KMS-11 (cell line): ENCODE data around the gene VASH2.

ENCODE experiments used
- H2AFZ ChIP-seq: fragments of 200-600 bp; sonication (generic); 2 replicates; pipeline ENCODE4 v1.6.1; 2016; ENCODE audit warnings: antibody characterized with exemption, mixed run types, low read depth
- H3K27ac ChIP-seq: fragments of 200-600 bp; sonication (generic); 2 replicates; pipeline ENCODE4 v1.6.1; 2016; ENCODE audit warnings: mild to moderate bottlenecking, mixed run types
- H3K27me3 ChIP-seq: fragments of 200-600 bp; sonication (generic); 2 replicates; pipeline ENCODE4 v1.6.1; 2017; ENCODE audit warnings: mild to moderate bottlenecking, low read depth, mixed run types, moderate library complexity; ENCODE audit not compliant: insufficient read depth
- H3K36me3 ChIP-seq: fragments of 200-600 bp; sonication (generic); 2 replicates; pipeline ENCODE4 v1.6.1; 2017; ENCODE audit warnings: mild to moderate bottlenecking, mixed run types; ENCODE audit not compliant: insufficient read depth
- H3K4me1 ChIP-seq: fragments of 200-600 bp; sonication (generic); 2 replicates; pipeline ENCODE4 v1.6.1; 2016; ENCODE audit warnings: mild to moderate bottlenecking, low read depth, mixed run types; ENCODE audit not compliant: poor library complexity, severe bottlenecking
- H3K4me2 ChIP-seq: fragments of 200-600 bp; sonication (generic); 2 replicates; pipeline ENCODE4 v1.7.0; 2016; ENCODE audit warnings: mild to moderate bottlenecking, mixed run types
- H3K4me3 ChIP-seq: fragments of 200-600 bp; sonication (generic); IDR thresholded peaks from 2 replicates; pipeline ENCODE4 v1.6.1; 2017; ENCODE audit warnings: low read depth, low read length, mixed read lengths; ENCODE audit not compliant: insufficient read depth
- H3K79me2 ChIP-seq: fragments of 200-600 bp; sonication (generic); 2 replicates; pipeline ENCODE4 v1.6.1; 2016; ENCODE audit warnings: low read depth, mixed run types; ENCODE audit not compliant: insufficient read depth
- H3K9ac ChIP-seq: fragments of 200-600 bp; sonication (generic); 2 replicates; pipeline ENCODE4 v1.6.1; 2016; ENCODE audit warnings: mild to moderate bottlenecking, mixed run types
- H4K20me1 ChIP-seq: fragments of 200-600 bp; sonication (generic); 2 replicates; pipeline ENCODE4 v1.6.1; 2016; ENCODE audit warnings: mild to moderate bottlenecking, mixed run types; ENCODE audit not compliant: insufficient read depth
- TF ChIP-seq, protein P1 (sequence below): fragments of 200-600 bp; sonication (generic); conservative IDR thresholded peaks from 2 replicates; pipeline ENCODE4 v1.6.1; 2017; ENCODE audit warnings: low read depth, mild to moderate bottlenecking, antibody characterized with exemption, low read length, moderate library complexity, mixed read lengths

Gene VASH2

DNA sequence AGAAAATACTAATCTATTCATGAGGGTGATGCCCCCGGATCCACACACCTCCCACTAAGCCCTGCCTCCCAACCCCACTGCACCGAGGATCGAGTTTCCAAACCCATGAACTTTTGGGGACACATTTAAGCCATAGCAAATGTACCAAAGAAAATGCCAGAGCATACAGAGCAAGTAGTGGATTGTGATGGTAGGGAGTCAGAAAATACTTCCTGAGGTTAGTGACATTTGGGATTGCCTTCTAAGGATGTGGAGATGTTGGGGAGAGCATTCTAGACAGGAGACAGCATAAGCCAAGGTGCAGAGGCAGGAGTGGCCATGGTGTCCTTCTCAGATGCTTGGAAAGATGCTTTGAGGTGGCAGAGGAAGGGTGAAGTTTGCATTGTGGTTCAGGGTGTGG is 33.1 kb downstream of the VASH2 start:
- no peak overlapping the region for H3K4me3 ChIP-seq
- no peak overlapping the region for H2AFZ ChIP-seq
- H3K4me1 ChIP-seq: no peaks in the 10 kb centered on the region
- no peaks in the 10 kb centered on the region for H3K79me2 ChIP-seq
- H4K20me1 ChIP-seq: no peaks in the 10 kb centered on the region
- H3K4me2 ChIP-seq: no peak overlapping the region
- no peak overlapping the region for H3K27ac ChIP-seq
- TF ChIP-seq, protein P1, sequence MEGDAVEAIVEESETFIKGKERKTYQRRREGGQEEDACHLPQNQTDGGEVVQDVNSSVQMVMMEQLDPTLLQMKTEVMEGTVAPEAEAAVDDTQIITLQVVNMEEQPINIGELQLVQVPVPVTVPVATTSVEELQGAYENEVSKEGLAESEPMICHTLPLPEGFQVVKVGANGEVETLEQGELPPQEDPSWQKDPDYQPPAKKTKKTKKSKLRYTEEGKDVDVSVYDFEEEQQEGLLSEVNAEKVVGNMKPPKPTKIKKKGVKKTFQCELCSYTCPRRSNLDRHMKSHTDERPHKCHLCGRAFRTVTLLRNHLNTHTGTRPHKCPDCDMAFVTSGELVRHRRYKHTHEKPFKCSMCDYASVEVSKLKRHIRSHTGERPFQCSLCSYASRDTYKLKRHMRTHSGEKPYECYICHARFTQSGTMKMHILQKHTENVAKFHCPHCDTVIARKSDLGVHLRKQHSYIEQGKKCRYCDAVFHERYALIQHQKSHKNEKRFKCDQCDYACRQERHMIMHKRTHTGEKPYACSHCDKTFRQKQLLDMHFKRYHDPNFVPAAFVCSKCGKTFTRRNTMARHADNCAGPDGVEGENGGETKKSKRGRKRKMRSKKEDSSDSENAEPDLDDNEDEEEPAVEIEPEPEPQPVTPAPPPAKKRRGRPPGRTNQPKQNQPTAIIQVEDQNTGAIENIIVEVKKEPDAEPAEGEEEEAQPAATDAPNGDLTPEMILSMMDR: no peak
- no peak overlapping the region for H3K9ac ChIP-seq
- H3K36me3 ChIP-seq: no peaks in the 10 kb centered on the region
- no peaks in the 10 kb centered on the region for H3K27me3 ChIP-seq

DNA sequence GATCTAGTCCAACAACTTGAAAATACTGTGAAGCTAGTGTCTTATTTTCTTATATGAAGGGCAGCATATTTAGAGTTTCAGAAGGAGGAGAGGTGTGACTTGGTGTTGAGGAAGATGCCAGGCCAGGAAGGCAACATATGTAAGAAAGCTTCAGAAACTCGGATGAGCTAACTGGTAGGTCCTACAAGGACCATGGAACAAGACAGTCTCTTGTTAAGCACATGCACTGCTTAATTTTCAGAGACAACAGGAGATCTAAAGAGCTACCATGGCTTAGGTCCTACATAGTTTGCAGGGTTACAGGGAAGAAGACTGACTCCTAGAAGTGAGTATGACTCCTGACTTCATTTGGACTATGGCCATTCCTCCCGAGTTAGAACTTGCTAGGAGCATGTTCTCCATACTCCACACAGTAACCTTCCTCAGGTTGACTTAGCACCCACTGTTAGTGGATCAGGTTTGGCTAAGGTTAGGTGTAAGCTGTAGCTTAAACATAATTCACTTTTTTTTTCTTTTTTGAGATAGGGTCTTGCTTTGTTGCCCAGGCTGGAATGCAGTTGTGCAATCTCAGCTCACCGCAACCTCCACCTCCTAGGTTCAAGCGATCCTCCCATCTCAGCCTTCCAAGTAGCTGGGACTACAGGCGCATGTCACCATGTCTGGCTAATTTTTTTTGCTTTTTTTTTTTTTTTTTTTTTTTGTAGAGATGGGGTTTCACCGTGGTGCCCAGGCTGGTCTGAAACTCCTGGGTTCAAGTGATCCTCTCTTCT is 34.4 kb downstream of the VASH2 start:
- H3K9ac ChIP-seq: no peak overlapping the region
- no peak overlapping the region for H3K27ac ChIP-seq
- no peaks in the 10 kb centered on the region for H3K4me1 ChIP-seq
- no peaks in the 10 kb centered on the region for H3K79me2 ChIP-seq
- TF ChIP-seq, protein P1: no peak
- H3K27me3 ChIP-seq: no peaks in the 10 kb centered on the region
- H2AFZ ChIP-seq: no peak overlapping the region
- H3K36me3 ChIP-seq: no peaks in the 10 kb centered on the region
- H4K20me1 ChIP-seq: no peaks in the 10 kb centered on the region
- no peak overlapping the region for H3K4me3 ChIP-seq
- H3K4me2 ChIP-seq: no peak overlapping the region

DNA sequence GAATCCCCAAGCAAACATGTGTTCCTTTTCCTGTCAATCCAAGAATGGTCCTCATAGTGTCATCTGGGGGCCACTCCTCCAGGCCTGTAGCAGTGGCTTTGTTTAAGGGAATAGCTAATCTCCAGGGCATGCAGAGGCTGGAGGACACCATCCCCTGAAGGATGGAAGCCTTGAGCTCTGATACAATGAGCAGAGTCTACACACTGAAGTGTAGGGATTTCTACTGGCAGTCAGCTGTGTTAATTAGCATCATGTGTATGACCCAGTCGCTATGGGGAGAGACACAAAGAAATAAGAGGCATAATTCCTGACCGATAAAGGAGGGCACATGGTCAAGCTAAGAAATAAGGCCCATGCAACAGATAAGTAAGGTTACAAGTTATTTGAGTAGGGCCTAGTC is 36.2 kb downstream of the VASH2 start:
- no peaks in the 10 kb centered on the region for H3K4me1 ChIP-seq
- TF ChIP-seq, protein P1: no peak
- H3K79me2 ChIP-seq: no peaks in the 10 kb centered on the region
- no peaks in the 10 kb centered on the region for H3K36me3 ChIP-seq
- no peak overlapping the region for H3K4me2 ChIP-seq
- H4K20me1 ChIP-seq: no peaks in the 10 kb centered on the region
- H2AFZ ChIP-seq: no peak overlapping the region
- H3K9ac ChIP-seq: no peak overlapping the region
- H3K27me3 ChIP-seq: no peaks in the 10 kb centered on the region
- no peak overlapping the region for H3K27ac ChIP-seq
- H3K4me3 ChIP-seq: no peak overlapping the region

DNA sequence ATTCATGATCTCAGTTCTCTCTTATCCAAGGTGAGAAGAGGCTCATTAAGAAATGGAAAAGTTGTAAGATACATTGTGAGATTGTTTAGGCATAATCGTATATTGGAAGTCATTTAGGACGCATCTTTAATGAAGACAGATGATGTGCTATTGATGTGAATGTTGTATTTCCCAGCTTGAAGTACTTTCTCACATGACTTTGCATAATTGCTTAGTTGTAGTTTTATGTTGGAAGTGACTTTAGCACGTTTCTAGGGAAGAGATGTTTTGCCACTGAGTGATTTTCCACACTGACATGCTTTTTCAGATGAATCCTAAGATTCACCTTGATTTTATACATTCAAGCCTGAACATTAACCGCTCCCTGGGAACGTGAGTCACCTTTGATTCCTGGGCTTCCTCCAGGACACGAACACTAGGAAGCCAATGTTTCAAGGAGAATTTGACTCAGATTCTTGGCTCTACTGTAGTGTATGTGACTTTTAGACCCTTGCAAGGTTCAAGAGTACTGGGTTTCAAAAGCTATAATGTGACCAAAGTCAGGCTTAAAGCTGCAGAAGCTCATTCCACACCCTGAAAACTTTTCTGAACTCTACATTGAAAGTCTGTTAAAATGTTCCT is 37.5 kb downstream of the VASH2 start:
- Histone ChIP-seq H3K4me2 (no peak overlapping the region), H3K4me3 (no peak overlapping the region), H3K4me1 (no peaks in the 10 kb centered on the region), H3K9ac (no peak overlapping the region), H3K27me3 (no peaks in the 10 kb centered on the region), H3K36me3 (no peaks in the 10 kb centered on the region), H3K27ac (no peak overlapping the region), H3K79me2 (no peaks in the 10 kb centered on the region), H2AFZ (no peak overlapping the region), H4K20me1 (no peaks in the 10 kb centered on the region)
- TF ChIP-seq, protein P1: no peak
